ENCODE results near the gene SOX18.

- TF ChIP-seq CTCF (conservative IDR thresholded peaks at IDR 0.05; ENCODE audit: low read depth, low read length): no peak
- no peak for TF ChIP-seq EZH2 (IDR thresholded peaks at IDR 0.05; ENCODE audit: borderline replicate concordance, low read depth, low read length, poor library complexity, severe bottlenecking)
Observed at GRCh38 chr20:64077094-64077493, 27.7 kb upstream of the SOX18 start.
